ENCODE data around the gene NDST1. TPM values are rescaled to one million over a fixed set of nuclear protein-coding genes. Genes with fewer than 3 reads are reported as not detected.

Gene NDST1
- total and polyA plus RNA-seq, 7 experiments from 2014 or later, result 0.69 to 17.5 (median 1.2) TPM

DNA sequence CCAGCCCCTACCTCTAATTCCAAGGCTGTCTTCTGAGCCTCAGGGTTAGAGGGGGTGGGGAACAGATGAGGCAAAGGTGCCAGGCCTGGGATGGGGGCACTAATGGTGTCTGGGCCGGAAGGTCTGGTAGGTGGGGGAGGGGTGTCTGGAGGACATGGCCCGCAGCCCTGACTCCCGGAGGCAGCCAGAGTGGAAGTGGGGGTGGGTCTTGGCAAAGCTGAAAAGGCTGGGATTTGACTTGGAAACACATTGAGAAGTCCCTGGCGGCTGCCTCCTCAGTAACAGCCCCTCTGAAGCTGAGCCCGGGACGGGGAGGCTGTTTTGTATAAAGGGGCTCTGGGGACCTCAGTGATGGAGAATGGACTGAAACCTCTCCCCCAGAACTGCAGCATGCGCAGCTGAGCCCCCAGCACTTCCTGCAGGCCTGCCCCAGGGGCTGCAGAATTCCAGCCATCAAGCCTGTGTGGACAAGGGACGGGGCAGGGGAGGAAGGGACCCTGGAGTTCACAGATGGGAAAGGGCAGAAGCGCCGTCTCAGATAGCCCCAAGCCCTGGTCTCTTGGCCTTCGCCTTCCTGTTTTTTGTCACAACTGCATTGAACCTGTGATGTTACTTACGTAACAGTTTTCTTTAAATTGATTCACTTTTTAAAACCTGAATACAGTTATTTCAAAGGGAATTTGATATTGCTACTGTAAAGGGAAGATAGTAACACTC, 83.2 kb downstream of the NDST1 start:
- ChIA-PET POLR2A (no interaction called here), CTCF (no interaction called here)
- no peaks in the 10 kb centered on the region for H3K4me1 Mint-ChIP-seq
- H3K27me3 ChIP-seq (ENCODE audit: control insufficient read depth in 2 of 2, insufficient read depth in 2 of 2, low read length in 2 of 2), result no peaks in the 10 kb centered on the region
- intact Hi-C loops (cut with micrococcal nuclease), result no loop called here
- H3K9me3 ChIP-seq (ENCODE audit: control insufficient read depth in 2 of 3, low read length in 3 of 3), result no peaks in the 10 kb centered on the region
- no peaks in the 10 kb centered on the region for H3K27me3 Mint-ChIP-seq
- no peaks in the 10 kb centered on the region for H3K9me3 Mint-ChIP-seq
- no peaks in the 10 kb centered on the region for H3K36me3 Mint-ChIP-seq
- H3K36me3 ChIP-seq (ENCODE audit: control insufficient read depth in 2 of 3, insufficient read depth in 3 of 3, low read length in 3 of 3), result no peaks in the 10 kb centered on the region
- no peaks in the 10 kb centered on the region for H3K4me1 ChIP-seq (ENCODE audit: control insufficient read depth in 2 of 2, insufficient read depth in 2 of 2, low read length in 2 of 2)
- H3K27ac ChIP-seq (ENCODE audit: low read depth, low read length), result no peak overlapping the region
- H3K4me3 Mint-ChIP-seq, result no peak overlapping the region
- ATAC-seq, result no peak
- no peak for DNase-seq
- H3K27ac Mint-ChIP-seq, result no peak overlapping the region
- no peak overlapping the region for H3K4me3 ChIP-seq (ENCODE audit: low read length)

- CTCF ChIA-PET, result no interaction called here
- Mint-ChIP-seq H3K4me1 (no peaks in the 10 kb centered on the region), H3K4me3 (no peak overlapping the region), H3K27ac (no peak overlapping the region), H3K36me3 (no peaks in the 10 kb centered on the region), H3K9me3 (no peaks in the 10 kb centered on the region), H3K27me3 (no peaks in the 10 kb centered on the region)
- no peak for ATAC-seq
- Histone ChIP-seq H3K36me3 (ENCODE audit: control insufficient read depth in 2 of 3, insufficient read depth in 3 of 3, low read length in 3 of 3) (no peaks in the 10 kb centered on the region), H3K27me3 (ENCODE audit: control insufficient read depth in 2 of 2, insufficient read depth in 2 of 2, low read length in 2 of 2) (no peaks in the 10 kb centered on the region), H3K4me1 (ENCODE audit: control insufficient read depth in 2 of 2, insufficient read depth in 2 of 2, low read length in 2 of 2) (no peaks in the 10 kb centered on the region), H3K27ac (ENCODE audit: low read depth, low read length) (no peak overlapping the region), H3K9me3 (ENCODE audit: control insufficient read depth in 2 of 3, low read length in 3 of 3) (no peaks in the 10 kb centered on the region), H3K4me3 (ENCODE audit: low read length) (no peak overlapping the region)
- intact Hi-C loops (cut with micrococcal nuclease), result no loop called here
- POLR2A ChIA-PET, result no interaction called here
- no peak for DNase-seq
These were observed 85.7 kb downstream of the NDST1 start for GRCh38 chr5:150593593-150593992.

DNA sequence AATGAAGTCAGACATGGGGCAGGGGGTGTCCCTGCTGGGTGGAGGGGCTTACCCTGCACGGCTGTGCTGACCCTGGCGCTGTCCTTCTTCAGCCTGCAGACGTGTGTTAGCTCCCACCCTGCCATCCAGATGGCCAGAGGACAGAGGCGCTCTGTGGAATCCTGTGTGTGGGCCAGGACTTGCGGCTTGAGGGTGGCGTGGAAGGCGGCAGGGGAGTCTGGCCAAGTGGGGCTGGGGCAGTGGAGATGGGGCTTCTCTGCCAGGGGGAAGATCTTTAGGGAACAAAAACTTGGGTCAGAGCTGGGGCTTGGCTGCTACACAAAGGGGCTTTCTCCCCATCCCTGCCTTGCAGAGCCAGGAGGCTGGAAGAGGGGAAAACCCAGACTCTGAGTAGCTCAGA, 86.1 kb downstream of the NDST1 start:
- Histone ChIP-seq H3K9me3 (ENCODE audit: control insufficient read depth in 2 of 3, low read length in 3 of 3) (no peaks in the 10 kb centered on the region), H3K4me3 (ENCODE audit: low read length) (no peak overlapping the region), H3K4me1 (ENCODE audit: control insufficient read depth in 2 of 2, insufficient read depth in 2 of 2, low read length in 2 of 2) (no peaks in the 10 kb centered on the region), H3K36me3 (ENCODE audit: control insufficient read depth in 2 of 3, insufficient read depth in 3 of 3, low read length in 3 of 3) (no peaks in the 10 kb centered on the region), H3K27me3 (ENCODE audit: control insufficient read depth in 2 of 2, insufficient read depth in 2 of 2, low read length in 2 of 2) (no peaks in the 10 kb centered on the region), H3K27ac (ENCODE audit: low read depth, low read length) (no peak overlapping the region)
- no peaks in the 10 kb centered on the region for H3K27me3 Mint-ChIP-seq
- no peak overlapping the region for H3K27ac Mint-ChIP-seq
- no peak for DNase-seq
- no peak for ATAC-seq
- H3K4me1 Mint-ChIP-seq, result no peaks in the 10 kb centered on the region
- H3K9me3 Mint-ChIP-seq, result no peaks in the 10 kb centered on the region
- H3K36me3 Mint-ChIP-seq, result no peaks in the 10 kb centered on the region
- no peak overlapping the region for H3K4me3 Mint-ChIP-seq
- CTCF ChIA-PET, result interaction anchor here (1.2 kb wide), 1 partner anchor 32 kb away, joined by 4 read pairs; no protein-coding TSS in a partner anchor
- POLR2A ChIA-PET, result no interaction called here
- intact Hi-C loops (cut with micrococcal nuclease), result no loop called here

DNA sequence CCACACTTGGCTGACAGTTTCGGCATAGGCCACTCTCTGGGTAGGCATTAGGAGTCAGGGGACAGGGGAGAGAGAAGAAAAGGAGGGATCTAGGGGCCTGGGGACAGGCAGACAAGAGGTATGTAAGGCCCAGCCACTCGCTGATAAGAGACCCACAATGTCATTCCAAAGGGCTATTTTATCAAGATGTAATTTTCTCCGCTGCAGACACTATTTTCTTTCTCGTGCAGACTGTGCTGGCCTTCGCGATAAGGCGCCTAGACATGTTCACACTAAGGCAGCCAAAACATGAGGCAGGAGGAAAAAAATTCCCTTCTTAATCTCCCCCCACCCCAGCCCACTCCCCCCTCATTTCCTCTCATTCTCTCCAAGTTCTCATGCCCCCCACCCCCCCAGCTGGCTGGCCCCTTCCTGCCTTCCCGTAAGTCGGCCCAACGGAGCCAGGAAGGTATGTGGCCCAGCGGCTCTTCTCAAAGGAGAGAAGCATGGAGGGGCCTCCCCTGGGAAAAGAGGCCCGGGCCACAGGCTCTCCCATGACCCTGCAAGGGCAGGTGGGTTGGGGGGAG, 87.6 kb downstream of the NDST1 start:
- intact Hi-C loops (cut with micrococcal nuclease), result no loop called here
- Mint-ChIP-seq H3K4me1 (no peaks in the 10 kb centered on the region), H3K9me3 (no peaks in the 10 kb centered on the region), H3K4me3 (no peak overlapping the region), H3K27ac (no peak overlapping the region), H3K36me3 (no peaks in the 10 kb centered on the region), H3K27me3 (no peaks in the 10 kb centered on the region)
- H3K4me3 ChIP-seq (ENCODE audit: low read length), result no peak overlapping the region
- no peaks in the 10 kb centered on the region for H3K9me3 ChIP-seq (ENCODE audit: control insufficient read depth in 2 of 3, low read length in 3 of 3)
- DNase-seq (no peak), ATAC-seq (no peak)
- no peaks in the 10 kb centered on the region for H3K27me3 ChIP-seq (ENCODE audit: control insufficient read depth in 2 of 2, insufficient read depth in 2 of 2, low read length in 2 of 2)
- H3K4me1 ChIP-seq (ENCODE audit: control insufficient read depth in 2 of 2, insufficient read depth in 2 of 2, low read length in 2 of 2), result no peaks in the 10 kb centered on the region
- no peak overlapping the region for H3K27ac ChIP-seq (ENCODE audit: low read depth, low read length)
- no peaks in the 10 kb centered on the region for H3K36me3 ChIP-seq (ENCODE audit: control insufficient read depth in 2 of 3, insufficient read depth in 3 of 3, low read length in 3 of 3)
- ChIA-PET CTCF (interaction anchor here (1.2 kb wide), 1 partner anchor 34 kb away, joined by 4 read pairs; no protein-coding TSS in a partner anchor), POLR2A (no interaction called here)

DNA sequence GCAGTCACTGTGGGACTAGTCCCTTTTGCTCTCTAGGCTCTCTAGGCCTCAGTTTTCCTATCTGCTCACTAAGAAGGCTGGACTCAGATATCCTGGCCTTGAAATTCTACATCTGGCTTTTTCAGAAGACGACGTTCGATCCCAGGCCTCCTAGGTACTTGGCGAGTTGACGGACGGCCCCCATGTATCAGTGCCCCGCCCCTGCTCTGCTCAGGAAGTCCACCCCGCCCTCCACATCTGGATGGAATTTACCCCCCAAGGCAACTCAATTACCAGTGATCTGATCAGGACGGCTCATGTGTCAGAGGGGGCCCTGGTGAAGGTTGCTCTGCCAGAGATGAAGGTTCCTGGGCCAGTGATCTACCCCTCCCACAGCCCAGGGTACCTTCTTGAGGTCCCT, 88.4 kb downstream of the NDST1 start:
- no peaks in the 10 kb centered on the region for H3K4me1 Mint-ChIP-seq
- Histone ChIP-seq H3K27me3 (ENCODE audit: control insufficient read depth in 2 of 2, insufficient read depth in 2 of 2, low read length in 2 of 2) (no peaks in the 10 kb centered on the region), H3K4me3 (ENCODE audit: low read length) (no peak overlapping the region), H3K27ac (ENCODE audit: low read depth, low read length) (no peak overlapping the region), H3K36me3 (ENCODE audit: control insufficient read depth in 2 of 3, insufficient read depth in 3 of 3, low read length in 3 of 3) (no peaks in the 10 kb centered on the region), H3K4me1 (ENCODE audit: control insufficient read depth in 2 of 2, insufficient read depth in 2 of 2, low read length in 2 of 2) (no peaks in the 10 kb centered on the region), H3K9me3 (ENCODE audit: control insufficient read depth in 2 of 3, low read length in 3 of 3) (no peaks in the 10 kb centered on the region)
- ChIA-PET CTCF (no interaction called here), POLR2A (no interaction called here)
- no peaks in the 10 kb centered on the region for H3K27me3 Mint-ChIP-seq
- H3K9me3 Mint-ChIP-seq, result no peaks in the 10 kb centered on the region
- DNase-seq (no peak), ATAC-seq (no peak)
- intact Hi-C loops (cut with micrococcal nuclease), result no loop called here
- no peak overlapping the region for H3K27ac Mint-ChIP-seq
- no peak overlapping the region for H3K4me3 Mint-ChIP-seq
- no peaks in the 10 kb centered on the region for H3K36me3 Mint-ChIP-seq

DNA sequence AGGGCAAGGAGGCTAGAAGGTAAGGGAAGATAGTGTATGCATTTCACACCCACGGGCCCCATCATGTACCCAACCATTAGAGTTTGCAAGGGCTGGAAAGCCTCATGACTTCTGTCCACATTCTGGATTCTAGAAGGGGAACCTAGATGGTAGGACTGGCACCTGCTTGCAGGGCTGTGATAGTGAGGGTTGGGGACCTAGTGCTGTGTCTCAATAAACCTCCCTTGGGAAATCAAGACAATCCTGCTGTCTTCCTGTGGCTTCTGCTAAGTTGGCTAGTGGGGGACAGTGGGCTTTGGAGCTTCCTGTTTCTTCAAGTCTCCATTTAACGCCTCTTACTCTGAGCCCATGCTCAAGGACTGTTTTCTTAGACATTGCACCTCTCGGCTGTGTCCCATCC, 88.9 kb downstream of the NDST1 start:
- no peaks in the 10 kb centered on the region for H3K36me3 Mint-ChIP-seq
- Histone ChIP-seq H3K27me3 (ENCODE audit: control insufficient read depth in 2 of 2, insufficient read depth in 2 of 2, low read length in 2 of 2) (no peaks in the 10 kb centered on the region), H3K9me3 (ENCODE audit: control insufficient read depth in 2 of 3, low read length in 3 of 3) (no peaks in the 10 kb centered on the region), H3K27ac (ENCODE audit: low read depth, low read length) (no peak overlapping the region), H3K4me3 (ENCODE audit: low read length) (no peak overlapping the region), H3K4me1 (ENCODE audit: control insufficient read depth in 2 of 2, insufficient read depth in 2 of 2, low read length in 2 of 2) (no peaks in the 10 kb centered on the region), H3K36me3 (ENCODE audit: control insufficient read depth in 2 of 3, insufficient read depth in 3 of 3, low read length in 3 of 3) (no peaks in the 10 kb centered on the region)
- ATAC-seq (no peak), DNase-seq (no peak)
- H3K27ac Mint-ChIP-seq, result no peak overlapping the region
- no peaks in the 10 kb centered on the region for H3K4me1 Mint-ChIP-seq
- ChIA-PET POLR2A (no interaction called here), CTCF (no interaction called here)
- no peak overlapping the region for H3K4me3 Mint-ChIP-seq
- no peaks in the 10 kb centered on the region for H3K27me3 Mint-ChIP-seq
- intact Hi-C loops (cut with micrococcal nuclease), result no loop called here
- H3K9me3 Mint-ChIP-seq, result no peaks in the 10 kb centered on the region

- no peak for ATAC-seq
These were observed 90.1 kb downstream of the NDST1 start for GRCh38 chr5:150598006-150598405.

More at GRCh38 chr5:150598006-150598405, 90.1 kb downstream of the NDST1 start:
- CTCF ChIA-PET, result interaction anchor here (0.6 kb wide), 1 partner anchor 181 kb away, joined by 3 read pairs; the partner anchor contains the start of gene SMIM3
- H3K36me3 Mint-ChIP-seq, result no peaks in the 10 kb centered on the region
- H3K9me3 Mint-ChIP-seq, result no peaks in the 10 kb centered on the region
- no peak overlapping the region for H3K4me3 Mint-ChIP-seq
- H3K9me3 ChIP-seq (ENCODE audit: control insufficient read depth in 2 of 3, low read length in 3 of 3), result no peaks in the 10 kb centered on the region
- peak in 1 of 9 donors; percentile 2 for DNase-seq
- no peak overlapping the region for H3K27ac Mint-ChIP-seq
- no peaks in the 10 kb centered on the region for H3K4me1 Mint-ChIP-seq
- no peak overlapping the region for H3K4me3 ChIP-seq (ENCODE audit: low read length)
- POLR2A ChIA-PET, result no interaction called here
- intact Hi-C loops (cut with micrococcal nuclease), result no loop called here
- no peaks in the 10 kb centered on the region for H3K4me1 ChIP-seq (ENCODE audit: control insufficient read depth in 2 of 2, insufficient read depth in 2 of 2, low read length in 2 of 2)
- H3K36me3 ChIP-seq (ENCODE audit: control insufficient read depth in 2 of 3, insufficient read depth in 3 of 3, low read length in 3 of 3), result no peaks in the 10 kb centered on the region
- no peaks in the 10 kb centered on the region for H3K27me3 ChIP-seq (ENCODE audit: control insufficient read depth in 2 of 2, insufficient read depth in 2 of 2, low read length in 2 of 2)
- no peak overlapping the region for H3K27ac ChIP-seq (ENCODE audit: low read depth, low read length)
- no peaks in the 10 kb centered on the region for H3K27me3 Mint-ChIP-seq
